Upper lobe of right lung (tissue), 1 donor: Measurements from ENCODE around the gene EIF3M. TPM values are rescaled to one million over a fixed set of nuclear protein-coding genes. Genes with fewer than 3 reads are reported as not detected.
A peak's percentile ranks its signal among the peaks of the same experiment; 100 is the strongest.
"Not testable (repeated sequence)": the region's sequence is repeated elsewhere in the genome, so short reads cannot be mapped to it uniquely, and the experiment has no call there.

Experiments
- ATAC-seq: fragments of 200-7000 bp; cut with Tn5 transposase; one replicate; pipeline ENCODE4 v1.9.1; 2020; ENCODE audit warnings: mild to moderate bottlenecking, moderate library complexity
- DNase-seq: peaks from one replicate; pipeline ENCODE4 v3.0.0-alpha.2; 2020
- H3K27ac ChIP-seq: fragments of 200-600 bp; one replicate; pipeline ENCODE4 v1.8.0; 2022
- H3K27me3 ChIP-seq: fragments of 200-600 bp; one replicate; pipeline ENCODE4 v1.8.0; 2022; ENCODE audit warnings: mild to moderate bottlenecking
- H3K36me3 ChIP-seq: fragments of 200-600 bp; one replicate; pipeline ENCODE4 v1.8.0; 2022
- H3K4me1 ChIP-seq: fragments of 200-600 bp; one replicate; pipeline ENCODE4 v1.8.0; 2022
- H3K4me3 ChIP-seq: fragments of 200-600 bp; one replicate; pipeline ENCODE4 v1.8.0; 2022; ENCODE audit warnings: mild to moderate bottlenecking
- H3K9me3 ChIP-seq: fragments of 200-600 bp; one replicate; pipeline ENCODE4 v1.8.0; 2022
- CTCF ChIP-seq: fragments of 200-600 bp; IDR thresholded peaks from one replicate; pipeline ENCODE4 v1.8.0; 2022; ENCODE audit warnings: antibody characterized with exemption
- intact Hi-C: fragments of 100-400 bp; cut with DNase I; formaldehyde crosslinking; loops from one replicate; pipeline ENCODE4 v1.11.0; 2022
- total RNA-seq: library from RNA; stranded (reverse); fragmentation: NEBNext Ultra II Directional; extraction: Animal tissue kit (Norgen Biotek cat#: 25700); gene quantifications from one replicate; pipeline ENCODE4 v1.2.1, GENCODE V29; 2021
- donor health status: DM: no; HTN: yes; CAD: no; lungs with severe emphysema.

Gene EIF3M
- total RNA-seq, 1 donor from 2014 or later: 144 TPM

- no peak for TF ChIP-seq CTCF
- Histone ChIP-seq H3K36me3 (no peaks in the 10 kb centered on the region), H3K4me1 (peaks cover 13% of the 10 kb centered on the region), H3K9me3 (no peaks in the 10 kb centered on the region), H3K27ac (no peak overlapping the region), H3K4me3 (no peak overlapping the region), H3K27me3 (no peaks in the 10 kb centered on the region)
- DNase-seq: no peak
- intact Hi-C loops: no loop called here
- no peak for ATAC-seq
These were observed 2.7 kb upstream of the EIF3M start for GRCh38 chr11:32580967-32581366.

- no peak for ATAC-seq
- no peaks in the 10 kb centered on the region for H3K36me3 ChIP-seq
- no peak overlapping the region for H3K4me3 ChIP-seq
- intact Hi-C loops: no loop called here
- no peak for DNase-seq
- H3K27me3 ChIP-seq: no peaks in the 10 kb centered on the region
- no peak overlapping the region for H3K27ac ChIP-seq
- no peak for TF ChIP-seq CTCF
- peaks cover 18% of the 10 kb centered on the region for H3K4me1 ChIP-seq
- H3K9me3 ChIP-seq: no peaks in the 10 kb centered on the region
These were observed 2.1 kb upstream of the EIF3M start for GRCh38 chr11:32581556-32581955.

- intact Hi-C loops: no loop called here
These were observed 1.3 kb downstream of the EIF3M start for GRCh38 chr11:32584921-32585320.

GRCh38 chr11:32586576-32587190, 3.1 kb downstream of the EIF3M start:
- H3K36me3 ChIP-seq: peaks cover 35% of the 10 kb centered on the region
- intact Hi-C loops: no loop called here

More at GRCh38 chr11:32584921-32585320, 1.3 kb downstream of the EIF3M start:
- H3K9me3 ChIP-seq: no peaks in the 10 kb centered on the region
- peak overlapping the region; percentile 89 for H3K4me3 ChIP-seq
- DNase-seq (no peak), ATAC-seq (no peak)
- TF ChIP-seq CTCF: no peak
- peaks cover 17% of the 10 kb centered on the region for H3K36me3 ChIP-seq
- H3K27ac ChIP-seq: peak overlapping the region; percentile 89
- no peaks in the 10 kb centered on the region for H3K27me3 ChIP-seq
- H3K4me1 ChIP-seq: peaks cover 20% of the 10 kb centered on the region

GRCh38 chr11:32594272-32594671, 10.6 kb downstream of the EIF3M start:
- no peak overlapping the region for H3K4me3 ChIP-seq
- H3K9me3 ChIP-seq: no peaks in the 10 kb centered on the region
- H3K27ac ChIP-seq: no peak overlapping the region
- H3K27me3 ChIP-seq: no peaks in the 10 kb centered on the region
- peak; percentile 37 for ATAC-seq
- intact Hi-C loops: no loop called here
- TF ChIP-seq CTCF: no peak
- DNase-seq: no peak
- H3K36me3 ChIP-seq: peaks cover 99% of the 10 kb centered on the region
- no peaks in the 10 kb centered on the region for H3K4me1 ChIP-seq

More at GRCh38 chr11:32586576-32587190, 3.1 kb downstream of the EIF3M start:
- Histone ChIP-seq H3K27ac (no peak overlapping the region), H3K4me1 (peaks cover 20% of the 10 kb centered on the region), H3K27me3 (no peaks in the 10 kb centered on the region), H3K9me3 (no peaks in the 10 kb centered on the region), H3K4me3 (no peak overlapping the region)
- no peak for TF ChIP-seq CTCF
- DNase-seq: no peak
- ATAC-seq: no peak

- peaks cover 91% of the 10 kb centered on the region for H3K36me3 ChIP-seq
- ATAC-seq, H3K4me1 ChIP-seq, H3K9me3 ChIP-seq, H3K27ac ChIP-seq, H3K27me3 ChIP-seq, intact Hi-C loops, DNase-seq, H3K4me3 ChIP-seq: not testable (repeated sequence)
These were observed 12.5 kb downstream of the EIF3M start for GRCh38 chr11:32596114-32596513.
